ENCODE data around the gene NSUN3. TPM values are rescaled to one million over a fixed set of nuclear protein-coding genes. Genes with fewer than 3 reads are reported as not detected.
A peak's percentile ranks its signal among the peaks of the same experiment; 100 is the strongest.

NSUN3 gene
- total and polyA plus RNA-seq, 12 donors: 3.3 to 9.6 (median 6.9) TPM

DNA sequence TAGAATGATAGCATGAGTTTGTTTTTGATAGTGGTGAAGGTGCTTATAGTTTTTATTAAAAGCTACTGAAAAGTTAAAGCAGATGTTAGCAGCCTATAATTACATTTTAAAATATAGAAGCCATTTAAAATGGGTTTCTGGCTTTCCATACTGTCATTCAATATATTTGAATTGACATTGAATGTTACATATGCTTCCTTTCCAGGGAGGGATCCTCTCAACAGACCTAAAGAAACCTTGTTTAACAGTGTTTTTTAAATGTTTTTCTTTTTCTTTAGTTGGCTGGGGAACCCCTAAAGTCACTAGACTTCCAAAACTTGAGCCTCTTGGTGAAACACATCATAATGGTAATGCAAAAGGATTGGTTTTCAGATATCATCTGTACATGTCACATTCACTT is 12.3 kb upstream of the NSUN3 start:
- no peak overlapping the region for H3K27ac ChIP-seq
- no peaks in the 10 kb centered on the region for H3K9me3 ChIP-seq
- H3K36me3 ChIP-seq: peaks cover 0 to 69% (median 5%) of the 10 kb centered on the region in 9 donors
- DNase-seq (no peak), ATAC-seq (no peak)
- intact Hi-C loops (cut with DNase I): no loop called here
- no peaks in the 10 kb centered on the region for H3K27me3 ChIP-seq
- no peak overlapping the region for H3K4me3 ChIP-seq
- no peaks in the 10 kb centered on the region for H3K4me1 ChIP-seq
- TF ChIP-seq, protein P1, sequence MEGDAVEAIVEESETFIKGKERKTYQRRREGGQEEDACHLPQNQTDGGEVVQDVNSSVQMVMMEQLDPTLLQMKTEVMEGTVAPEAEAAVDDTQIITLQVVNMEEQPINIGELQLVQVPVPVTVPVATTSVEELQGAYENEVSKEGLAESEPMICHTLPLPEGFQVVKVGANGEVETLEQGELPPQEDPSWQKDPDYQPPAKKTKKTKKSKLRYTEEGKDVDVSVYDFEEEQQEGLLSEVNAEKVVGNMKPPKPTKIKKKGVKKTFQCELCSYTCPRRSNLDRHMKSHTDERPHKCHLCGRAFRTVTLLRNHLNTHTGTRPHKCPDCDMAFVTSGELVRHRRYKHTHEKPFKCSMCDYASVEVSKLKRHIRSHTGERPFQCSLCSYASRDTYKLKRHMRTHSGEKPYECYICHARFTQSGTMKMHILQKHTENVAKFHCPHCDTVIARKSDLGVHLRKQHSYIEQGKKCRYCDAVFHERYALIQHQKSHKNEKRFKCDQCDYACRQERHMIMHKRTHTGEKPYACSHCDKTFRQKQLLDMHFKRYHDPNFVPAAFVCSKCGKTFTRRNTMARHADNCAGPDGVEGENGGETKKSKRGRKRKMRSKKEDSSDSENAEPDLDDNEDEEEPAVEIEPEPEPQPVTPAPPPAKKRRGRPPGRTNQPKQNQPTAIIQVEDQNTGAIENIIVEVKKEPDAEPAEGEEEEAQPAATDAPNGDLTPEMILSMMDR (IDR thresholded peaks at IDR 0.05): no peak

DNA sequence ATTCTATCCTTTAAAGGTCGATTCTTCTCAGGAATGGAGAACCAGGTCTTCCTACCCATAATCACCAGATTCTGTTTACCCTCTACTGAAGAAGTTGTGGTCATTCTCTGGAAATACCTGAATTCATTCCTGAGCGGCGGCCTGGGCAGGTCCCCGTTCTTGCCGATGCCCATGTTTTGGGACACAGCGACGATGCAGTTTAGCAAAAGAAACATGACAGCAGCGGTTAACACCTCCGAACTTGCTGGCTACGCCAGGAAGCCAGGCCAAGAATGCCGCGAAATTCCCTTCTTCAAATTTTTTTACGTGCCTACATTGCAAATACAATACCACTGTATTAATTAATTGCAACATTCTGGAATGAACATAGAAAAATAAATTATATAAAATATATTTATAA is 1.6 kb upstream of the NSUN3 start:
- H3K9me3 ChIP-seq: no peaks in the 10 kb centered on the region
- DNase-seq: no peak
- ATAC-seq: no peak
- TF ChIP-seq, protein P1 (IDR thresholded peaks at IDR 0.05): no peak
- intact Hi-C loops (cut with DNase I): loop anchor here in 3 of 10 donors (10.0 kb wide), 2 partner anchors 56 to 156 kb away; no protein-coding TSS in a partner anchor
- peaks cover 0 to 36% (median 22%) of the 10 kb centered on the region in 9 donors for H3K4me1 ChIP-seq
- no peak overlapping the region for H3K4me3 ChIP-seq
- H3K27me3 ChIP-seq: no peaks in the 10 kb centered on the region
- H3K36me3 ChIP-seq: peaks cover 0 to 35% (median 0%) of the 10 kb centered on the region in 9 donors
- no peak overlapping the region for H3K27ac ChIP-seq
- 97 to 98% methylated on average over 13 of the region's 13 CpGs for WGBS, 2 donors

- Histone ChIP-seq H3K27me3 (no peaks in the 10 kb centered on the region), H3K36me3 (peaks cover 0 to 42% (median 0%) of the 10 kb centered on the region in 9 donors), H3K27ac (peak overlapping the region; percentile 65 to 98 (median 90)), H3K4me3 (peak overlapping the region; percentile 42 to 83 (median 68)), H3K4me1 (peaks cover 0 to 44% (median 22%) of the 10 kb centered on the region in 9 donors), H3K9me3 (peaks cover 0 to 8% (median 0%) of the 10 kb centered on the region in 11 donors)
- intact Hi-C loops (cut with DNase I): loop anchor here in 5 of 10 donors (2.0 to 10.0 kb wide), 4 partner anchors 59 to 159 kb away; partner anchors contain the start of gene ARL13B (in 1 of the 5)
- TF ChIP-seq, protein P1 (IDR thresholded peaks at IDR 0.05): no peak
- no peak for ATAC-seq
- WGBS, 2 donors: 55 to 58% methylated on average over 17 of the region's 17 CpGs
- DNase-seq: no peak
Measured at GRCh38 chr3:94063496-94064119, 747 bp downstream of the NSUN3 start.

DNA sequence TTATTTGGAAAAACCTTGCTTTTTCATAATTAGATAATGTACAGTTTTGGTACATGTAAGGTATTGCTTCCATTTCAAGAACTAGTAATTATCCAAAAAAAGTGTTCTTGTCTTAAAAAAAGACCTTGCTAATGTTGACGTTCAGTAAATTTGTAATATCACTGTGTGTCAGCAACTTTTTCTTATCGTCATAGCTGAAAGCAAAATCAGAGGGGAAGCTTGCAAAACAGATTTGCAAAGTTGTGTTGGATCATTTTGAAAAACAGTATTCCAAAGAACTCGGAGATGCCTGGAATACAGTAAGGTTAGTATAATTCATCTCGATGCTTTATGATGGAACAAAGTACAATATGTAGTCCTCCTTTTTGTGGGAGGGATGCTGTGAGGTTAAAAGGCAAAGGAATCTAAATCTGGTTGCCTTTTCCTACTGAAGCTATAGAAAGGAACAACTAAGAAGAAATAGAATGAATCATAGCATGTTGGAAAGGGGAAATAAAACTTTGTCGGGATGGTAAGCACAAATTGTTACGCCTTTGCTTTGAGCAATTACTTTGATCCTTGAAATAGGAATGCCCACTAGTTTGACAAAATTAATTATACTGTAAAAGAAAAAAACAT is 1.5 kb downstream of the NSUN3 start:
- WGBS, 2 donors: 80 to 85% methylated on average over 6 of the region's 6 CpGs

More for the DNA sequence above, 1.5 kb downstream of the NSUN3 start:
- Histone ChIP-seq H3K27ac (peak overlapping the region in 6 of 10 donors; percentile 89 to 98 (median 92)), H3K27me3 (no peaks in the 10 kb centered on the region), H3K36me3 (peaks cover 0 to 37% (median 0%) of the 10 kb centered on the region in 9 donors), H3K4me1 (peaks cover 0 to 48% (median 22%) of the 10 kb centered on the region in 9 donors), H3K9me3 (peaks cover 0 to 8% (median 0%) of the 10 kb centered on the region in 11 donors), H3K4me3 (peak overlapping the region in 4 of 10 donors; percentile 68 to 83 (median 71))
- intact Hi-C loops (cut with DNase I): loop anchor here in 3 of 10 donors (10.0 kb wide), 2 partner anchors 60 to 160 kb away; no protein-coding TSS in a partner anchor
- DNase-seq: no peak
- TF ChIP-seq, protein P1 (IDR thresholded peaks at IDR 0.05): no peak
- ATAC-seq: no peak

Data from heart right ventricle (tissue), 16 donors.